ENCODE measurements around the gene RPA3.

DNA sequence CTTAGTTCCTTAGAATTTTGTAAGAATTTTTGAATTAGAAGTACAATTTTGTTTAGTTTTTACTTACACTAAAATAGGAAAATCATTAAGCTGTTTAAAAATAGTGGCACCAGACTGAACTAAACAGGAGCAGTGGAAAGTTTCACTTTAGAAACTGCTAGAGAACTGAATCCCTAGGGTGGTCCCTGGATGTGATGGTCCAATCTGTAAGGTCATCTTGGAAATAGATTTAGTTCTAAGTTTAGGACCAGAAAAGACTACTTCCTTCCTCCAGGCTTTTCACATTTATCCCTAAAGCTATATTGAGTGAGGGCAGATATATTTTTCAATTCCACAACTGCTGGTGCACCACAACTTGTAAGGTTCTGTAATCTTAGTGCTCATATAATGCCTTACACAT, 19.0 kb downstream of the RPA3 start:
- TF ChIP-seq RAD21 (IDR thresholded peaks at IDR 0.05; ENCODE audit: low read depth): no peak
- TF ChIP-seq EP300 (IDR thresholded peaks at IDR 0.05; ENCODE audit: borderline replicate concordance): no peak
- TF ChIP-seq CEBPB (IDR thresholded peaks at IDR 0.05): no peak
- TF ChIP-seq, protein P1, sequence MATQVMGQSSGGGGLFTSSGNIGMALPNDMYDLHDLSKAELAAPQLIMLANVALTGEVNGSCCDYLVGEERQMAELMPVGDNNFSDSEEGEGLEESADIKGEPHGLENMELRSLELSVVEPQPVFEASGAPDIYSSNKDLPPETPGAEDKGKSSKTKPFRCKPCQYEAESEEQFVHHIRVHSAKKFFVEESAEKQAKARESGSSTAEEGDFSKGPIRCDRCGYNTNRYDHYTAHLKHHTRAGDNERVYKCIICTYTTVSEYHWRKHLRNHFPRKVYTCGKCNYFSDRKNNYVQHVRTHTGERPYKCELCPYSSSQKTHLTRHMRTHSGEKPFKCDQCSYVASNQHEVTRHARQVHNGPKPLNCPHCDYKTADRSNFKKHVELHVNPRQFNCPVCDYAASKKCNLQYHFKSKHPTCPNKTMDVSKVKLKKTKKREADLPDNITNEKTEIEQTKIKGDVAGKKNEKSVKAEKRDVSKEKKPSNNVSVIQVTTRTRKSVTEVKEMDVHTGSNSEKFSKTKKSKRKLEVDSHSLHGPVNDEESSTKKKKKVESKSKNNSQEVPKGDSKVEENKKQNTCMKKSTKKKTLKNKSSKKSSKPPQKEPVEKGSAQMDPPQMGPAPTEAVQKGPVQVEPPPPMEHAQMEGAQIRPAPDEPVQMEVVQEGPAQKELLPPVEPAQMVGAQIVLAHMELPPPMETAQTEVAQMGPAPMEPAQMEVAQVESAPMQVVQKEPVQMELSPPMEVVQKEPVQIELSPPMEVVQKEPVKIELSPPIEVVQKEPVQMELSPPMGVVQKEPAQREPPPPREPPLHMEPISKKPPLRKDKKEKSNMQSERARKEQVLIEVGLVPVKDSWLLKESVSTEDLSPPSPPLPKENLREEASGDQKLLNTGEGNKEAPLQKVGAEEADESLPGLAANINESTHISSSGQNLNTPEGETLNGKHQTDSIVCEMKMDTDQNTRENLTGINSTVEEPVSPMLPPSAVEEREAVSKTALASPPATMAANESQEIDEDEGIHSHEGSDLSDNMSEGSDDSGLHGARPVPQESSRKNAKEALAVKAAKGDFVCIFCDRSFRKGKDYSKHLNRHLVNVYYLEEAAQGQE (IDR thresholded peaks at IDR 0.05; ENCODE audit: low read depth): no peak
- no peak for TF ChIP-seq TAF1 (IDR thresholded peaks at IDR 0.05; ENCODE audit: low read depth)
- TF ChIP-seq CREB1 (IDR thresholded peaks at IDR 0.05; ENCODE audit: low read depth): no peak
- TF ChIP-seq EGR1 (IDR thresholded peaks at IDR 0.05): no peak
- TF ChIP-seq, protein P2, sequence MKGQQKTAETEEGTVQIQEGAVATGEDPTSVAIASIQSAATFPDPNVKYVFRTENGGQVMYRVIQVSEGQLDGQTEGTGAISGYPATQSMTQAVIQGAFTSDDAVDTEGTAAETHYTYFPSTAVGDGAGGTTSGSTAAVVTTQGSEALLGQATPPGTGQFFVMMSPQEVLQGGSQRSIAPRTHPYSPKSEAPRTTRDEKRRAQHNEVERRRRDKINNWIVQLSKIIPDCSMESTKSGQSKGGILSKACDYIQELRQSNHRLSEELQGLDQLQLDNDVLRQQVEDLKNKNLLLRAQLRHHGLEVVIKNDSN (IDR thresholded peaks at IDR 0.05): no peak
- TF ChIP-seq FOXM1 (IDR thresholded peaks at IDR 0.05; ENCODE audit: borderline replicate concordance, low read depth): no peak
- TF ChIP-seq TEAD4 (IDR thresholded peaks at IDR 0.05): no peak
- TF ChIP-seq MAX (IDR thresholded peaks at IDR 0.05): no peak
- TF ChIP-seq YY1 (IDR thresholded peaks at IDR 0.05; ENCODE audit: low read depth): no peak

All from Ishikawa (cell line).